ENCODE data around the gene TRABD2B.

The TRABD2B gene

DNA sequence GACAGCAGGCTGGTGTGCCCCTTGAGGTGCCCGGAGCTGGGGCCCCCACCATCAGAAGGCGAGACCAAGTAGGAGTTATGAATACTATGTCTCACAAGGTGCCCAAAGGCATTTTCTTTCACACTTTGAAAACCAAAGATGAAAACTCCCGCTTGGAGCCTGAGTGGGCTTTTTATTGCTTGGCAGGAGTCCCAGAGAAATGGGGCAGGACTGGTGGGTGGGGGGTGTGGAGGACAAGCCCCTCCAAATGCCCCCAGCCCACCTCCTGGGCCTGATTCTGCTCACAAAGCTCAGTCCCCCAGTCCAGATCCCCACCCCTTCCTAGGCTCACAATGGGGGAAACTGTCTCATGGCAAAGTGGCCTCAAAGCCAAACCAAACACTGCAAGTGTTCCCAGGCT is 227.9 kb downstream of the TRABD2B start:
- H3K27ac ChIP-seq (ENCODE audit: low read depth, low read length) = no peak overlapping the region
- H3K79me2 ChIP-seq (ENCODE audit: control insufficient read depth, low read length) = no peaks in the 10 kb centered on the region
- no peak overlapping the region for H3K4me2 ChIP-seq (ENCODE audit: low read length)
- no peaks in the 10 kb centered on the region for H3K9me2 ChIP-seq (replicated peaks; ENCODE audit: control insufficient read depth, low read length)
- H3F3A ChIP-seq (ENCODE audit: control insufficient read depth, insufficient read depth) = no peaks in the 10 kb centered on the region
- H3K4me3 ChIP-seq (ENCODE audit: low read length) = no peak overlapping the region
- H3K27me3 ChIP-seq (ENCODE audit: control insufficient read depth, low read length) = 0 out of 2 replicates have a peak, but pooled peaks cover 3% of the 10 kb centered on the region
- no peaks in the 10 kb centered on the region for H3K36me3 ChIP-seq (ENCODE audit: control insufficient read depth, low read length)
- H3K4me1 ChIP-seq (ENCODE audit: control insufficient read depth, low read length) = no peaks in the 10 kb centered on the region
- no peaks in the 10 kb centered on the region for H3K9me3 ChIP-seq (ENCODE audit: control insufficient read depth, insufficient read depth, low read length)
- H4K20me1 ChIP-seq (ENCODE audit: control insufficient read depth, insufficient read depth, low read depth, low read length) = no peaks in the 10 kb centered on the region
- TF ChIP-seq, protein P1, sequence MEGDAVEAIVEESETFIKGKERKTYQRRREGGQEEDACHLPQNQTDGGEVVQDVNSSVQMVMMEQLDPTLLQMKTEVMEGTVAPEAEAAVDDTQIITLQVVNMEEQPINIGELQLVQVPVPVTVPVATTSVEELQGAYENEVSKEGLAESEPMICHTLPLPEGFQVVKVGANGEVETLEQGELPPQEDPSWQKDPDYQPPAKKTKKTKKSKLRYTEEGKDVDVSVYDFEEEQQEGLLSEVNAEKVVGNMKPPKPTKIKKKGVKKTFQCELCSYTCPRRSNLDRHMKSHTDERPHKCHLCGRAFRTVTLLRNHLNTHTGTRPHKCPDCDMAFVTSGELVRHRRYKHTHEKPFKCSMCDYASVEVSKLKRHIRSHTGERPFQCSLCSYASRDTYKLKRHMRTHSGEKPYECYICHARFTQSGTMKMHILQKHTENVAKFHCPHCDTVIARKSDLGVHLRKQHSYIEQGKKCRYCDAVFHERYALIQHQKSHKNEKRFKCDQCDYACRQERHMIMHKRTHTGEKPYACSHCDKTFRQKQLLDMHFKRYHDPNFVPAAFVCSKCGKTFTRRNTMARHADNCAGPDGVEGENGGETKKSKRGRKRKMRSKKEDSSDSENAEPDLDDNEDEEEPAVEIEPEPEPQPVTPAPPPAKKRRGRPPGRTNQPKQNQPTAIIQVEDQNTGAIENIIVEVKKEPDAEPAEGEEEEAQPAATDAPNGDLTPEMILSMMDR (IDR thresholded peaks at IDR 0.05; ENCODE audit: low read depth, low read length, poor library complexity, severe bottlenecking) = no peak
- no peak for TF ChIP-seq EZH2phosphoT487 (IDR thresholded peaks at IDR 0.05; ENCODE audit: borderline replicate concordance, low read length)

DNA sequence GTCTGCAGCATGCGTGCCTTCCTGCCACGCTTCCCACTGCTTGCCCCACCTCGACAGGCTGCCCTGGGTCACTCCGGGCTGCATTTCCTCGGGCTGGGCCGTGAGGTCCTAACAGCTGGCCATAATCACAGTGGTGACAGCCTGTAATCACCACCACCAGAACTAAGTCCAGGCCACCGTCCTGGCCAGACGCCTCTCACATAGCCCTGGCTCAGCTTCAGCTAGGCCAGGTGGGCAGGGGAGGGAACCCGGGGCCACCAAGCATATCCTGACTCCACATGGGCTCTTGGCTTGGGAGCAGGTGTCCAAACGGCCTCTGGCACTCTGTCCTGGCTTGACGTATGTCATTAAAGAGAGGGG is 229.5 kb downstream of the TRABD2B start:
- Histone ChIP-seq H3K79me2 (ENCODE audit: control insufficient read depth, low read length) (no peaks in the 10 kb centered on the region), H4K20me1 (ENCODE audit: control insufficient read depth, insufficient read depth, low read depth, low read length) (no peaks in the 10 kb centered on the region), H3F3A (ENCODE audit: control insufficient read depth, insufficient read depth) (no peaks in the 10 kb centered on the region), H3K4me3 (ENCODE audit: low read length) (no peak overlapping the region), H3K4me1 (ENCODE audit: control insufficient read depth, low read length) (no peaks in the 10 kb centered on the region), H3K27ac (ENCODE audit: low read depth, low read length) (no peak overlapping the region), H3K27me3 (ENCODE audit: control insufficient read depth, low read length) (peaks cover 9% of the 10 kb centered on the region; the same call in 1 of the 2 replicates), H3K9me2 (replicated peaks; ENCODE audit: control insufficient read depth, low read length) (no peaks in the 10 kb centered on the region), H3K4me2 (ENCODE audit: low read length) (no peak overlapping the region), H3K36me3 (ENCODE audit: control insufficient read depth, low read length) (no peaks in the 10 kb centered on the region), H3K9me3 (ENCODE audit: control insufficient read depth, insufficient read depth, low read length) (no peaks in the 10 kb centered on the region)
- TF ChIP-seq EZH2phosphoT487 (IDR thresholded peaks at IDR 0.05; ENCODE audit: borderline replicate concordance, low read length) = no peak
- TF ChIP-seq, protein P1 (IDR thresholded peaks at IDR 0.05; ENCODE audit: low read depth, low read length, poor library complexity, severe bottlenecking) = no peak

DNA sequence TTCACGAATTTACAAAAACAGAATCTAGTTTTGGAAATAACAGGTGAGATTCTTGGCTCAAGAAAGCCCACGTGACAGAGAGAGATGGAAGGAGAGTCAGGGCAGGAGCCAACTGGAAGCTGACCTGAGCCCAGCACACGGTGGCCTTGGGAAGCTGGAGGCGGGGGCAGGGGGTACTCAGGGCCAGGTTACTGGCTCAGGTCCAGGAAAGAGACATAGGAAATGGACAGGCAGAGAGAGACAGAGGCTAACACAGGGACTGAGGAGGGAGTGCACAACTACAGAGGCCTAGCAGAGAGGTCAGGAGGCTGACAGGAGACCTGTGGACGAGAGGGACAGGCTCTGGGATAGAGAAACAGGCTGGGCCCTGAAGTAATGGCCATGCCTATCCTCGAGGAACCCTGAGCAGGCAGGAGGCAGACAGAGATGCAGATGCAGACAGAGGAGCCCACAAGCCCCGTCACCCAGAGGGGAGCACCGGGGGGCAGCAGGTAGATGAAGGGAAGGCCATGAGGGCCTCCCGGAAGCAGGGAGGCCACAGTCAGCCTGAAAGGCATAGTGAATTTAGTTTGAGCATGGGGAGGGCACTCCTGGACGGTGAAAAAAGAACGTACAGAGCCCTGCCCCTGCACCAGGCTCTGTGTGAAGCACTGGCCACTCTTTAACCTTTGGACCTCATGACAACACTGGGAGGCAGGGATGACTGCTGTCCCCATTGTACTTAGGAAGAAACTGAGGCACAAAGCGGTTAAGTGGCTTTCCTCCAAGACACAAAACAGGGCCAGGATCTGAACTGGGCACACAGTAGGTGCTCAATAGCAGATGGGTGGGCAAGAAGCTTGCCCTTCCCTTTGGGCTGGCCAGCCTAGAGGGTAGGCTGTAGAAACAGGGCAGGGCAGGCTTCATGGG is 230.1 kb downstream of the TRABD2B start:
- H3K4me2 ChIP-seq (ENCODE audit: low read length) = no peak overlapping the region
- no peaks in the 10 kb centered on the region for H3K4me1 ChIP-seq (ENCODE audit: control insufficient read depth, low read length)
- no peak overlapping the region for H3K27ac ChIP-seq (ENCODE audit: low read depth, low read length)
- H3K4me3 ChIP-seq (ENCODE audit: low read length) = no peak overlapping the region
- H3K27me3 ChIP-seq (ENCODE audit: control insufficient read depth, low read length) = peaks cover 9% of the 10 kb centered on the region
- no peaks in the 10 kb centered on the region for H4K20me1 ChIP-seq (ENCODE audit: control insufficient read depth, insufficient read depth, low read depth, low read length)
- H3K9me2 ChIP-seq (replicated peaks; ENCODE audit: control insufficient read depth, low read length) = no peaks in the 10 kb centered on the region
- H3K36me3 ChIP-seq (ENCODE audit: control insufficient read depth, low read length) = no peaks in the 10 kb centered on the region
- H3K9me3 ChIP-seq (ENCODE audit: control insufficient read depth, insufficient read depth, low read length) = no peaks in the 10 kb centered on the region
- H3K79me2 ChIP-seq (ENCODE audit: control insufficient read depth, low read length) = no peaks in the 10 kb centered on the region
- no peak for TF ChIP-seq EZH2phosphoT487 (IDR thresholded peaks at IDR 0.05; ENCODE audit: borderline replicate concordance, low read length)
- TF ChIP-seq, protein P1 (IDR thresholded peaks at IDR 0.05; ENCODE audit: low read depth, low read length, poor library complexity, severe bottlenecking) = no peak
- no peaks in the 10 kb centered on the region for H3F3A ChIP-seq (ENCODE audit: control insufficient read depth, insufficient read depth)
